AG04449 (cell line): Measurements from ENCODE around the gene UBASH3B.
"Not testable (repeated sequence)": the region's sequence is repeated elsewhere in the genome, so short reads cannot be mapped to it uniquely, and the experiment has no call there.

Experiments
- CTCF ChIA-PET: fragments of 350-600 bp; formaldehyde crosslinking; extraction: SDS; loops from one replicate; lab custom pipeline; 2021; ENCODE audit warnings: antibody characterized with exemption; lab: Yijun Ruan, JAX
- POLR2A ChIA-PET: fragments of 400-600, 350-600 bp; formaldehyde crosslinking; extraction: SDS; loops from one replicate; lab custom pipeline; 2020; ENCODE audit warnings: antibody characterized with exemption, inconsistent platforms; lab: Yijun Ruan, JAX
- DNase-seq: peaks from one replicate; pipeline ENCODE4 v3.0.0-alpha.2; 2010; ENCODE audit warnings: low read depth, low spot score
- H3K4me3 ChIP-seq: 2 replicates; pipeline ENCODE4 v1.5.1; 2011; ENCODE audit warnings: low read depth, mild to moderate bottlenecking, control low read depth, low read length
- TF ChIP-seq, protein P1 (sequence below): IDR thresholded peaks from one replicate; pipeline ENCODE4 v1.5.1; 2011; ENCODE audit warnings: mild to moderate bottlenecking, moderate library complexity, low read length, control low read depth, inconsistent platforms; ENCODE audit not compliant: insufficient read depth; ENCODE audit errors: missing control alignments

The UBASH3B gene

GRCh38 chr11:122618927-122619326 lies 36.6 kb upstream of the UBASH3B start:
- ChIA-PET CTCF (interaction anchor here (1.2 to 2.0 kb wide), 4 partner anchors 9 to 404 kb away, joined by 3 to 12 read pairs (median 4); no protein-coding TSS in a partner anchor), POLR2A (no interaction called here)
- DNase-seq: no peak

DNA sequence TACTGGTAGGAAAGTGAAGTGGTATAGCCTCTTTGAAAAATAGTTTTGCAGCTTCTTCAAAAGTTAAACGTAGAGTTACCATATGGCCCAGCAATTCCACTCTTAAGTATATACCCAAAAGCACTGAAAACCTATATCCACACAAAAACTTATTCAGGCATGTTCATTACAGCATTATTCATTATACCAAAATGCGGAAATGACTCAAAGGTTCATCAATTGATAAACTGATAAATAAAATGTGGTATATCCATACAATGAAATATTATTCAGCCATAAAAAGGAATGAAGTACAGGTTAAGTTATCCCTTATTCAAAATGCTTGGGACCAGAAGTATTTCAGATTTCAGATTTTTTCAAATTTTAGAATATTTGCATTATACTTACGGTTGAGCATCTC lies 35.8 kb upstream of the UBASH3B start:
- H3K4me3 ChIP-seq: no peak overlapping the region
- ChIA-PET CTCF (interaction anchor here (1.2 to 2.0 kb wide), 4 partner anchors 8 to 403 kb away, joined by 3 to 12 read pairs (median 4); partner anchors contain the start of gene UBASH3B), POLR2A (no interaction called here)
- no peak for DNase-seq
- TF ChIP-seq, protein P1, sequence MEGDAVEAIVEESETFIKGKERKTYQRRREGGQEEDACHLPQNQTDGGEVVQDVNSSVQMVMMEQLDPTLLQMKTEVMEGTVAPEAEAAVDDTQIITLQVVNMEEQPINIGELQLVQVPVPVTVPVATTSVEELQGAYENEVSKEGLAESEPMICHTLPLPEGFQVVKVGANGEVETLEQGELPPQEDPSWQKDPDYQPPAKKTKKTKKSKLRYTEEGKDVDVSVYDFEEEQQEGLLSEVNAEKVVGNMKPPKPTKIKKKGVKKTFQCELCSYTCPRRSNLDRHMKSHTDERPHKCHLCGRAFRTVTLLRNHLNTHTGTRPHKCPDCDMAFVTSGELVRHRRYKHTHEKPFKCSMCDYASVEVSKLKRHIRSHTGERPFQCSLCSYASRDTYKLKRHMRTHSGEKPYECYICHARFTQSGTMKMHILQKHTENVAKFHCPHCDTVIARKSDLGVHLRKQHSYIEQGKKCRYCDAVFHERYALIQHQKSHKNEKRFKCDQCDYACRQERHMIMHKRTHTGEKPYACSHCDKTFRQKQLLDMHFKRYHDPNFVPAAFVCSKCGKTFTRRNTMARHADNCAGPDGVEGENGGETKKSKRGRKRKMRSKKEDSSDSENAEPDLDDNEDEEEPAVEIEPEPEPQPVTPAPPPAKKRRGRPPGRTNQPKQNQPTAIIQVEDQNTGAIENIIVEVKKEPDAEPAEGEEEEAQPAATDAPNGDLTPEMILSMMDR: no peak

More at GRCh38 chr11:122618927-122619326, 36.6 kb upstream of the UBASH3B start:
- no peak overlapping the region for H3K4me3 ChIP-seq
- TF ChIP-seq, protein P1: no peak

DNA sequence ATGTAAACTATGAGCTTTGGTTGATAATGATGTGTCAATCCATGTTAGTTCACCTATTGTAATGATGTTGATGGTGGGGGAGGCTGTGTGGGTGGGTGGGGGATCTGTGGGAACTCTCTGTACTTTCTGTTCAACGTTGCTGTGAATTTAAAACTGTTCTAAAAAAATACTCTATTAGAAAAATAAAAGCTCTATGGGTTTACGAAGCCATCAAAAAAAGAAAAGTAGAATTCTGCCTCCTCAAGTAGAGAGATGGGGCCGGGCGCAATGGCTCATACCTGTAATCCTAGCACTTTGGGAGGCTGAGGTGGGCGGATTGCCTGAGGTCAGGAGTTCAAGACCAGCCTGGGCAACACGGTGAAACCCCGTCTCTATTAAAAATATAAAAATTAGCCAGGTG lies 30.0 kb upstream of the UBASH3B start:
- CTCF ChIA-PET: interaction anchor here (0.6 to 20.5 kb wide), 6 partner anchors 8 to 232 kb away, joined by 3 to 645 read pairs (median 35); no protein-coding TSS in a partner anchor
- H3K4me3 ChIP-seq, POLR2A ChIA-PET, DNase-seq: not testable (repeated sequence)

DNA sequence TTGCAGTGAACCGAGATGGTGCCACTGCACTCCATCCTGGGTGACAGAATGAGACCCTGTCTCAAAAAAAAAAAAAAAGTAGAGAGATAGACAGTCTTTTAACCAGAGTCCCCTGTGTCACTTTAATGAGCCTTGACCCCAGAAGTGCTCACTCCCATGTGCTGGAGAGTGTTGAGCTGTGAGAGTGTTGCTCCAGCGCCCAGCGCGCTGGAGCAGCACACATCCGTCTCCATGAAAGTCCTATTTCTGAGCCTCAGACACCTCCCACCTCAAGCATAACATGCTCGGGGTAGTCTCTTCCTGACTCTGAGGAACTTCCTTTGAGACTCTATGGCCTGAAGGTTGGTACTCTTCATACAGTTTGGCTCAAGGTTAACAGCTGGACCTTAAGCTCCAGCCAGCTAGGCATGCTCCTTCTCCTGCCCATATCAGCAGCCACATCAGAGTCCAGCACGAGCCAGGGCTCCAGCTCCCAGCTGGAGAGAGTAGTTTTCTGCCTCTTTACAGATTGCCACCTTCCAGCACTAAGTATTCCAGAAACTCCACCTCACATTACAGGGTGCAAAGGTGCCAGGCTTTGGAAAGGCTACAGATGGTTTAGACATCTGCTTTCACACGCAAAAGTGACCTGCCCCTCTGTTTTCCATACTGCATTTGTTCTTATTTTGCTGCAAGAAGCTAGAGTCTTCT lies 29.4 kb upstream of the UBASH3B start:
- DNase-seq: no peak
- no peak overlapping the region for H3K4me3 ChIP-seq
- TF ChIP-seq, protein P1: no peak
- ChIA-PET CTCF (interaction anchor here (1.4 to 20.5 kb wide), 7 partner anchors 9 to 396 kb away, joined by 5 to 645 read pairs (median 53); no protein-coding TSS in a partner anchor), POLR2A (no interaction called here)

DNA sequence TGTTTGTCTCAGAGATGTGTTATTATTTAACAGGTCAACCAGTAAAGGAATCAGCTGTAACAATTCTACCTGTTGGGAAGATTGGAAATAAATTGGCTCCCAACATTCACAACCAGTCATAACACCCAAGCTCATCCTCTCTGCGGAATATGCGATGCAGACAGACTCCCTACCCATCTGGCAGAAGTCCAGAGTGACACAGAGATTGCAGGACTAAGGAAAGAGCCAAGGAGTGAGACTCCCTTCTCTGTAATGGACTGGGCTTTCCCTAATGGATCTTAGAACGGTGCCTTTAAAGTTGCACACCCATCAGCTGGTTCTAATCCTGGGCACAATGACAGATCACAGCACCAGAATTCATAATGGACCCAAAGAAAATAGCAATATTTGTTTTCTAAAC lies 27.8 kb upstream of the UBASH3B start:
- no peak overlapping the region for H3K4me3 ChIP-seq
- ChIA-PET CTCF (interaction anchor here (0.7 to 20.5 kb wide), 24 partner anchors 9 to 426 kb away, joined by 3 to 645 read pairs (median 10); partner anchors contain the start of gene CRTAM), POLR2A (no interaction called here)
- no peak for DNase-seq
- TF ChIP-seq, protein P1: no peak

GRCh38 chr11:122628810-122629555 lies 26.5 kb upstream of the UBASH3B start:
- no peak for DNase-seq
- ChIA-PET POLR2A (interaction anchor here (0.6 kb wide), 1 partner anchor 153 kb away, joined by 3 read pairs; no protein-coding TSS in a partner anchor), CTCF (interaction anchor here (0.6 to 20.5 kb wide), 54 partner anchors 9 to 425 kb away, joined by 3 to 645 read pairs (median 5); partner anchors contain the start of gene CRTAM)
- H3K4me3 ChIP-seq: no peak overlapping the region
- TF ChIP-seq, protein P1: peak; percentile 89
